GM19239 (cell line): ENCODE data around the gene AOC2.
"Not testable (repeated sequence)": the region's sequence is repeated elsewhere in the genome, so short reads cannot be mapped to it uniquely, and the experiment has no call there.

Experiments
- DNase-seq: peaks from one replicate; pipeline ENCODE4 v3.0.0; 2011; ENCODE audit warnings: low spot score; ENCODE audit not compliant: insufficient read length
- FAIRE-seq: peaks from 2 replicates; lab custom pipeline; 2011; peaks lifted over from hg19 to GRCh38; lab: Jason Lieb, UNC

Gene AOC2

GRCh38 chr17:42853004-42853403 lies 8.6 kb downstream of the AOC2 start:
- DNase-seq: no peak
- FAIRE-seq: no peak

- no peak for DNase-seq
- no peak for FAIRE-seq
Observed at GRCh38 chr17:42853597-42853967, 9.2 kb downstream of the AOC2 start.

GRCh38 chr17:42853968-42854790 lies 9.8 kb downstream of the AOC2 start:
- FAIRE-seq: no peak

GRCh38 chr17:42855048-42855596 lies 10.7 kb downstream of the AOC2 start:
- no peak for DNase-seq

More at GRCh38 chr17:42853968-42854790, 9.8 kb downstream of the AOC2 start:
- no peak for DNase-seq

GRCh38 chr17:42856093-42856492 lies 11.7 kb downstream of the AOC2 start:
- not testable (repeated sequence) for DNase-seq, FAIRE-seq

More at GRCh38 chr17:42855048-42855596, 10.7 kb downstream of the AOC2 start:
- no peak for FAIRE-seq

- not testable (repeated sequence) for DNase-seq, FAIRE-seq
Observed at GRCh38 chr17:42856516-42856915, 12.1 kb downstream of the AOC2 start.

- DNase-seq (no peak), FAIRE-seq (no peak)
Observed at GRCh38 chr17:42857389-42857788, 13.0 kb downstream of the AOC2 start.

GRCh38 chr17:42865638-42866094 lies 21.3 kb downstream of the AOC2 start:
- no peak for FAIRE-seq
- no peak for DNase-seq

- FAIRE-seq: no peak
- no peak for DNase-seq
Observed at GRCh38 chr17:42866216-42866615, 21.8 kb downstream of the AOC2 start.

- DNase-seq (no peak), FAIRE-seq (no peak)
Observed at GRCh38 chr17:42866631-42867575, 22.5 kb downstream of the AOC2 start.

- FAIRE-seq, DNase-seq: not testable (repeated sequence)
Observed at GRCh38 chr17:42867694-42868261, 23.4 kb downstream of the AOC2 start.

GRCh38 chr17:42868338-42868737 lies 24.0 kb downstream of the AOC2 start:
- FAIRE-seq (no peak), DNase-seq (no peak)

- FAIRE-seq (no peak), DNase-seq (no peak)
Observed at GRCh38 chr17:42871647-42872046, 27.3 kb downstream of the AOC2 start.

- DNase-seq (no peak), FAIRE-seq (no peak)
Observed at GRCh38 chr17:42872251-42872965, 28.0 kb downstream of the AOC2 start.

- FAIRE-seq (no peak), DNase-seq (no peak)
Observed at GRCh38 chr17:42873315-42873714, 28.9 kb downstream of the AOC2 start.

GRCh38 chr17:42873932-42874695 lies 29.7 kb downstream of the AOC2 start:
- DNase-seq, FAIRE-seq: not testable (repeated sequence)

- FAIRE-seq (no peak), DNase-seq (no peak)
Observed at GRCh38 chr17:42877037-42877436, 32.7 kb downstream of the AOC2 start.

- no peak for DNase-seq
- FAIRE-seq: no peak
Observed at GRCh38 chr17:42878123-42878880, 33.9 kb downstream of the AOC2 start.
